B cell (primary cell): Measurements from ENCODE around the gene TRABD2A.

ENCODE experiments used
- EZH2 ChIP-seq: IDR thresholded peaks from 2 replicates; pipeline ENCODE4 v1.6.1; 2012; ENCODE audit warnings: borderline replicate concordance, low read depth, mild to moderate bottlenecking, moderate library complexity, low read length; ENCODE audit not compliant: insufficient read depth, poor library complexity, severe bottlenecking
- TF ChIP-seq, protein P1 (sequence below): fragments of 200-600 bp; IDR thresholded peaks from one replicate; pipeline ENCODE4 v1.8.0; 2022; ENCODE audit warnings: antibody characterized with exemption, mild to moderate bottlenecking

DNA sequence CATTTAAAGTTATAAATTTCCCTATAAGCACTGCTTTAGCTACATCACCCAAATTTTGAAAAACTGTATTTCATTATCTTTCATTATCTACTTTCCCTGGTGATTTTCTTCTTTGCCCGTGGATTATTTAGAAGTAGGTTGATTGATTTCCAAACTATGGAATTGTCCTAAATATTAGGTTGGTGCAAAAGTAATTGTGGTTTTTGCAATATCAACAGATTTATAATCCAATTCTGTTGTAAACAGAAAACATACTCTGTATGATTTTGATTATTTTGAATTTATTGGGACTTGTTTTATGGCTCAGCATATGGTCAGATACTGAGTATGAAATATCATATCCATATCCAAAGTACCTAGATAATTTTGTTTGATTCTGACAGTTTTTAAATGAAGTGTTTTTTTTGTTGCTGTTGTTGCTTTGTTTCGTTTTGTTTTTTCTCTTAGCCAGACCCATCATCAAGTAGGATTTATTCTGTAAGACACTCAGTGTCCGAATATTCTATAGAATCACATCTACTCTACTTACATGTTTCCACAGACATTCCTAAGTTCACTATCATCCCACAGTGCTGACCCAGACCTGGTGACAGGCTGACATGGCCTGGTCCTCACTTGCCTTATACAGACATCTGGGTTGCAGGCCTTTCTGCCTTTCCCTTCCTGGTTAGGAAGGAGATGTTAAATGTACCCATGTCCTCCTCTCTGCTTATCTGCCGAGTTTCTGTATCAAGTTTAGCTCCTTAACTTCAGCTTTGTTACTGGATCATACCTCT is 2.1 kb upstream of the TRABD2A start:
- no peak for TF ChIP-seq EZH2
- TF ChIP-seq, protein P1, sequence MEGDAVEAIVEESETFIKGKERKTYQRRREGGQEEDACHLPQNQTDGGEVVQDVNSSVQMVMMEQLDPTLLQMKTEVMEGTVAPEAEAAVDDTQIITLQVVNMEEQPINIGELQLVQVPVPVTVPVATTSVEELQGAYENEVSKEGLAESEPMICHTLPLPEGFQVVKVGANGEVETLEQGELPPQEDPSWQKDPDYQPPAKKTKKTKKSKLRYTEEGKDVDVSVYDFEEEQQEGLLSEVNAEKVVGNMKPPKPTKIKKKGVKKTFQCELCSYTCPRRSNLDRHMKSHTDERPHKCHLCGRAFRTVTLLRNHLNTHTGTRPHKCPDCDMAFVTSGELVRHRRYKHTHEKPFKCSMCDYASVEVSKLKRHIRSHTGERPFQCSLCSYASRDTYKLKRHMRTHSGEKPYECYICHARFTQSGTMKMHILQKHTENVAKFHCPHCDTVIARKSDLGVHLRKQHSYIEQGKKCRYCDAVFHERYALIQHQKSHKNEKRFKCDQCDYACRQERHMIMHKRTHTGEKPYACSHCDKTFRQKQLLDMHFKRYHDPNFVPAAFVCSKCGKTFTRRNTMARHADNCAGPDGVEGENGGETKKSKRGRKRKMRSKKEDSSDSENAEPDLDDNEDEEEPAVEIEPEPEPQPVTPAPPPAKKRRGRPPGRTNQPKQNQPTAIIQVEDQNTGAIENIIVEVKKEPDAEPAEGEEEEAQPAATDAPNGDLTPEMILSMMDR, result no peak
